Measurements from ENCODE around the gene GKN2.
A peak's percentile ranks its signal among the peaks of the same experiment; 100 is the strongest.
"Not testable (repeated sequence)": the region's sequence is repeated elsewhere in the genome, so short reads cannot be mapped to it uniquely, and the experiment has no call there.

Gene GKN2

DNA sequence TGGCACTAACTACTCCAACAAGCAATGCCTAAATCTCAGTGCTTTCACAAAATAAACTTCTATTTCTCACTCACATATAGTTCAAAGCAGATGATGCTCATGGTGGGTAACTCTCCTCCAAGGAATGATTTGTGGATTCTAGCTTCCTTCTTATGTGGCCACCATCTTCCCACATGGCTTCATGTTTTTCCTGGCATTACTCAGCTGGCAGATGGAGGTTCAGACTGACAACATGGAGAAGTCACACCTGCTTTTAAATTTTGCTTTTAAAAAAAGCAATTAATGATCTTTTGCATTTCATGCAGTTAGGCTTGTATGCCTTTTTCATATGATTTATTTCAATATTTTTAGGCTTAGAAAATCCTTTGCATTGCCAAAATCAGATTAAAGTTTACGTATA lies 6.3 kb upstream of the GKN2 start:
- no peak for DNase-seq

DNA sequence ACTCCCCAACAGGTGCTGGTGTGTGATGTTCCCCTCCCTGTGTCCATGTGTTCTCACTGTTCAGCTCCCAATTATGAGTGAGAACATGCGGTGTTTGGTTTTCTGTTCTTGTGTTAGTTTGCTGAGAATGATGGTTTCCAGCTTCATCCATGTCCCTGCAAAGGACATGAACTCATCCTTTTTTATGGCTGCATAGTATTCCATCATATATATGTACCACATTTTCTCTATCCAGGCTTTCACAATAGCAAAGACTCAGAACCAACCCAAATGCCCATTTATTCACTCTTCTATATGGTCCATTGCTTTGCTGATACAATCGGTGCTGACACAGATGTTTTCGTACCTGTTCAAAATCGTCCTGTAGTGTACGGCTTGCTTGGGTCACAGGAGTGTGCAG lies 2.7 kb upstream of the GKN2 start:
- not testable (repeated sequence) for DNase-seq

DNA sequence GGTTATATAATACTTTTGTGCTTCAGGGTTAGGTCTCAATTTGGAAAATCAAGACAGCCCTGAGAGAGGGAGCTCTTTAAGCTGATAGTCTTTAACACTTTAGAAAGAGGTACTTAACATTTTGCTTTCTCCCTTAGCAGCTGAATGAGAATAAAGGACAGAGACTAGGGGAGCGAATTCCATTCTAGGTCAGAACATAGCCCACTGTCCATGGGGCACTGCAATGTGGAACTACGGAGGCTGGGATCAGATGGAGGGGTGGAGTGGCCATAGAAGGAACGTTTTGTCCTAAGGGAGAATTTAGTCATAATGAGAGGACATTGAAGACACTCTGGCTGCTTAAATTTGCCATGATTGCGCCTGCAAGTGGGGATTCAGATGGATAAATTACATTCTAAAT lies 794 bp downstream of the GKN2 start:
- no peak for DNase-seq

DNA sequence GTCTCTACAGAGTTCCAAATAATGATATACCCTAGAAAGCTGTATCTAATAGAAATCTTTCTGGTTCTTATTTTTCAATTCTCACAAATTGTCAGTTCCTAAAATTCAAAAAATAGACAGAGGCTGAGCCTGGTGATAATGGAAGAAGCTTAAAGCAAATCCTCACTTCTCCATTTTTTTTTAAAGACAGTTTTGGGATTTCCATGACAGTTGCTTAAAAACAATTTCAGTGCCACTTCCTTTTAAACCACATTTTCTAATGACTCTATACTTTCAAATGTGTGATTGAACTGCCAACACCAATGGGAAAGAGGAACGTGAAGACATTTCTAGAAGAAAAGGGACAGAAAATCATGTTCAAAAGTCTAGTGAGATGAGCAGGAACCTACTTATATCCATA lies 4.0 kb downstream of the GKN2 start:
- DNase-seq: no peak

DNA sequence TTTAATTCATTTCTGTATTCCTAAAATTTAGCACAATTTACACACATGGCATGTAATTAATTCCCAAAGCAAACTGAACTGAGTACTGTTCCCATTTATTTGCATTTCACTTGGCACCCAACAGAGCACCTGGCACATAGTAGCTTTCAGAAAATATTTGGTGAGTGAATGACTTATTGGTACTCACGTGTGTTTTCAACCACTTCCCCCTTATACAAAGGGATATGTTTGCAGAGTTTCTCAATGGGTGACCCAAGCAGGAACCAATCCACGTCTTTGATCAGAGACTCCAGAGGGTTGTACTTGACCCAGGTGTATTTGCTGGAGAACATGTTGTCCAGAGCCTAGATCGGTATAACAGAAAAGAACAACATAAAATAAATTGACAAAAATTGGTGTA lies 6.6 kb downstream of the GKN2 start:
- peak; percentile 25 for DNase-seq

DNA sequence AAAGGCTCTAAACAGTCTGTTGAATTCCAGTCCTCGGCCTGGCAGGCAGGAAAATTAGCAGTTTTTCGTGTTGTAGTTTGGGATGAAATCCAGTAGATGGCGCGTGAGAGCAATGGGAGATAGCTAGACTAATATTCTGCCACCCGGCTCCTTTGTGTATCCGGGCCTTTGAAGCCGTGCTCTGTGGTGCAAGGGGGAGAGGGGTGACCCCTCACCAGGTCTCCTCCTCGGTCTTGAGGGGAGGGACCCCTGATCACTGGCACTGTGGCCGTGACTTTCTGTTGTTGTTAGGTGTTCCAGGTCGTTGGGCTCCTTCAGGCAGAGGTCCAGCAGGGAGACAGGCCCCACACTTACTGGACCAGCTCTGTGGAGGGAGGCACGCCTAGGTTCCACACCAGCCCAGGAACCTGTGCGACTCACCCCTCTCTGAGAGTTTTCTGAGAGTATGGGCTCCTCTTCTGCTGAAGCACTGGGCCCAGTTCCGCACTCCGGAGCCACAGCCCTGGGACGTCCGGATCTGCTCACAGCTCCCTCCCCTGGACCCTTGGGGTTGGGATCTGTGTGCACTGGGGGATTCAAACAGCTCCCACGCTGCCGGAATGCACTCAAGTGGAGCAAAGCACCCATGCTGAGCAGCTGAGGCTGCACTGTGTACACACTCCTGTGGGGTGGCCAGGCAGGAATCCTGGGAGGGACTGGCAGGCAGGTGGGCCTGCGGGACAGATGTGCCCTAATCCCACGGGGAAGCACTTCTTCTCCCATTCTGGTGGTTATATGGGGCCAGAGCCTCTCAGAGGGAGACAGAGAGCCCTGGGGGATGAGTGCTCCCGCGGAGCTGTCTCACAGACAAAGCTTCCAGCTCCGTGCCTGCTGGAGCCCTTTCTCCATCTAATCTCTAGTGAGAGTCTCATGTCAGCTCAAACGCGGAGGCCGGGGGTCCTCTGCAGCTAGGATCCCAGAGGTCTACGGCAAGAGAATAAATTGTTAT lies 8.8 kb downstream of the GKN2 start:
- peak; percentile 35 for DNase-seq

DNA sequence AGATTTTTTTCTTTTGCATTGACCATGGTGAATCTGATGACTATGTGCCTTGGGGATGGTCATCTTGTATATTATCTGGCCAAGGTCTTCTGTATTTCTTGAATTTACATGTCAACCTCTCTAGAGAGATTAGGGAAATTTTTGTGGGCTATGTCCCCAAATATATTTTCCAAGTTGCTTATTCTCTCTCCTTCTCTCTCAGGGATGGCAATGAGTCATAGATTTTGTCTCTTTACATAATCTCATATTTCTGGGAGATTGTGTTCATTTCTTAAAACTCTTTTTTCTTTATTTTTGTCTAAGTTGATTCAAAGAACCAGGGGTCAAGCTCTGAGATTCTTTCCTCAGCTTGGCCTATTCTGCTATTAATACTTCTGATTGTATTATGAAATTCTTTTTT lies 9.9 kb downstream of the GKN2 start:
- no peak for DNase-seq

DNA sequence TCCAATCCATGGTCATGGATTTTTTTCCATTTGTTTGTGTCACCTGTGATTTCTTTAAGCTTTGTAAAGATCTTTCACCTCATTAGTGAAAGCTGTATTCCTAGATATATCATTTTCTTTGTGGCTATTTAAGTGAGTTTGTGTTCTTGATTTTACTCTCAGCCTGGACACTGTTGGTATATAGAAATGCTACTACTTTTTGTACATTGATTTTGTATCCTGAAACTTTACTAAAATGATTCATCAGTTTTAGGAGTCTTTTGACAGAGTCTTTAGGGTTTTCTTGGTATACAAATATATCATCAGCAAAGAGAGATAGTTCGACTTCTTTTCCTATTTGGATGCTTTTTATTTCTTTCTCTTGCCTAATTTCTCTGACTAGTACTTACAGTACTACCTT lies 12.3 kb downstream of the GKN2 start:
- no peak for DNase-seq

DNA sequence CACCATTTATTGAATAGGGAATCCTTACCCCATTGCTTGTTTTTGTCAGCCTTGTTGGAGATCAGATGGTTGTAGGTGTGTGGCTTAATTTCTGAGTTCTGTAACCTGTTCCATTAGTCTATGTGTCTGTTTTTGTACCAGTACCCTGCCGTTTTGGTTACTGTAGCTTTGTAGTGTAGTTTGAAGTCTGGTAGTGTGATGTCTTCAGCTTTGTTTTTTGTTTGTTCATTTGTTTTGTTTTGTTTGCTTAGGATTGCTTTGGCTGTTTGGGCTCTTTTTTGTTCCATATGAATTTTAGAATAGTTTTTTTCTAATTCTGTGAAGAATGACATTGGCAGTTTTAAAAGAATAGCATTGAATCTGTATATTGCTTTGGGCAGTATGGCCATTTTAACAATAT lies 12.7 kb downstream of the GKN2 start:
- no peak for DNase-seq

DNA sequence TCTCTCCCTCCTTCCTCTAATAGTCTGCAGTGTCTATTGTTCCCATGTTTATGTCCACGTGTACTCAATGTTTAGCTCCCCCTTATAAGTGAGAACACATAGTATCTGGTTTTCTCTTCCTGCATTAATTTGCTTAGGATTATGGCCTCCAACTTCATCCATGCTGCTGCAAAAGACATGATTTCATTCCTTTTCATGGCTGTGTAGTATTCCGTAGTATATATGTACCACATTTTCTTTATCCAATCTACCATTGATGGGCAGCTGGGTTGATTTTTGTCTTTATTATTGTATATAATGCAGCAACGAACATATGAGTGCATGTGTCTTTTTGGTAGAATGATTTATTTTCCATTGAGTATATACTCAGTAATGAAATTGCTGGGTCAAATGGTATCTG lies 13.8 kb downstream of the GKN2 start:
- DNase-seq: no peak

DNA sequence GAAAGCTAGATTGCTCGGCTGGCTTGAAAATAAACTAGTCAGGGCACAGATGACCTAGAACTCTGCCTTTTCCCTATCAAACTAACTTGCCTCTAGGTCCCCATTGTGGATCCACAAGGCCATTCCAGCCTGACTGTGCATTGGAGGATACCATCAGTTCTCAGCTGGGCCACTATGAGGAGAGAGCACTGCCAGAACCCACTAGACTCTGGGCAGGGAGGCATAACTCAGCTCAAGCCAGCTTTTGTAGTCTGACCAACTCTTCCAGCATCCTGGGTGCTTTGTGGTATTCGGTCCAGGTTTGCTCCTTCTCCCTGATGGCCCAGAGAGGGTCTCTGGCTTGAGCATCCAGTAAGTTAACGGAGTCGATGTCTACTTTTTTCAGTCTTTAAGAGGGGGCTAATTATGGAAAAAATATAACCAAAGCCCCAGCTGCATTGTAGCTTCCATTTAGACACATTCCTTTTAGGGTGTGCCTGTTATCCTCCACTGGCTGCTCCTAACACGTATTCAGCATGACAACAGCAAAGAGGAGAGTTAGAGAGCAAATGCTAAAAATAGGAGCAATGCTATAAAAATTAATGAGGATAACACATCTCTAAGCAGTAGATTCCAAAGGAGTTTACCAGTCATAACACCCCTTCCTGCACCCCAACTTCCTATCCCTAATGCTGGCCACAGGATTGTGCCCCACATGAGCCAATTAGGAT lies 15.2 kb downstream of the GKN2 start:
- DNase-seq: no peak

DNA sequence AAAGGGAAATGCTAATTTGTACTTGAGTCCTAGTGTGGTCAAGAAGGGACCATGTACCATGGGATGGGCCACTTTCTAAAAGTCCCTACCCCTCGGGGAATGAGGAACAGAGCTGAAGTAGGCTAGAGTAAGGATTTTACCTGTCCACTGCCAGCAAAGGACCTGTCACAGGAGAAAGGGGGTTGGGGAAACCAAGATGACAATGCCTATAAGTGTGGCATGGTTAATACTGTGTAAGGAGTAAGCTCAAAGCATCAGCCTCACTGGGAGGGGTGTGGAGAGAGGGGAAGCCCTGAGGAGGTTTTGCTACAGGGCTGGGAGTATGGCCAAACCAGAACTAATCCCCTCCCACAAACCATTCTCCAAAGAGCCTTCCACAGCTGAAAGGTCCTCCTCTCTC lies 15.8 kb downstream of the GKN2 start:
- no peak for DNase-seq

DNA sequence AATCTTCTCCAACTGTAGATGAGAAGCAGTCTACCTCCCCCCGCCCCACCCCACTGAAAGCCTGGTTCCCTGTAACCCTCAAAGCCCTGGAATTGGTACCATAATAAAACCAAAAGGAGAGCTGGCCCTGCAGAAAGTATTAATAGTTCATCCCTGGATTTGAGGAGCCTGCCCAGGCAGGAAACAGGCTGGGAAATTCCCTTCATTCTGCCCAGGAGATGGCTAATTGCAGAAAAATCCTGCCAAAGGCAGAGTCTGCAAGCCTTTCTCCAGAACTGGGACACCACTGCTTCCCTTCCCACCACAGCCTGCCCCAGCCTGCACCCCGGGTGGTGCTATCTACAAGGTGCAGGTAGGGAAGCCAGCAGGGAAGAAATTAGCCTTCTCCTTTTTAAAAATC lies 16.3 kb downstream of the GKN2 start:
- no peak for DNase-seq

DNA sequence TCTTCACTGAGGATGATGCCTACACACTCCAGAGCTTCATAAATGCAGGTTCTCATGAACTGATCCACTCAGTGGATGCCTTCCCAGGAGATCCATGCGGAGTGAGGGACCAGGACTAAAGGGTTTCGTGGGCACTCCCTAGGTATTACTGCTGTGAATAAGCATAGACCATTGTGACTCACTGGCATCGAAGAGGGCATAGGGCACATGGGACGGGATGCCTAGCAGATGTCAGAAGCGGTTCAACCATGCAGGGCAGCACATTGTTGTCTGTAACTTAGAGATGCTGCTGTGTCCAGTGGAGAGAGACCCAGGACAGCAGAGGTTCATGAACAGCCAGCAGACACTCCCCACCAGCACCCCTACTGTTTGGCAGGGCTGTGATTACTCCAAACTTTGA lies 17.2 kb downstream of the GKN2 start:
- DNase-seq: no peak

DNA sequence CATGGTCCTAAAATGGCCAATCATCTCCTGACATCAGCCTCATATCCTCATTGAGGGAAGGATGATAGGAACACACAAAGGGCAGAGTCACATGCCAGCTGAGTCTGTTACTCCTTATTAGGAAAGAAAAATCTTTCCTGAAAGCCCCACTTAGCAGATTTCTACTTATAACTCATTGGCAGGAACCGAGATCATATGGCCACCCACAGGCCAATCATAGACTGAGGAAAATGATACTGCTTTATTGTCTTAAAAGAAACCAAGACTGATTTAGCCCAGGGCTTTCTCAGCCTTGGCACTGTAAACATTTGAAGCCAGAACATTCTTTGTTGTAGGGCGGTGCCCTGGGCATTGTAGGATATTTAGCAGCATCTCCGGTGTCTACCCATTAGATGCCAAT lies 18.7 kb downstream of the GKN2 start:
- DNase-seq: no peak

DNA sequence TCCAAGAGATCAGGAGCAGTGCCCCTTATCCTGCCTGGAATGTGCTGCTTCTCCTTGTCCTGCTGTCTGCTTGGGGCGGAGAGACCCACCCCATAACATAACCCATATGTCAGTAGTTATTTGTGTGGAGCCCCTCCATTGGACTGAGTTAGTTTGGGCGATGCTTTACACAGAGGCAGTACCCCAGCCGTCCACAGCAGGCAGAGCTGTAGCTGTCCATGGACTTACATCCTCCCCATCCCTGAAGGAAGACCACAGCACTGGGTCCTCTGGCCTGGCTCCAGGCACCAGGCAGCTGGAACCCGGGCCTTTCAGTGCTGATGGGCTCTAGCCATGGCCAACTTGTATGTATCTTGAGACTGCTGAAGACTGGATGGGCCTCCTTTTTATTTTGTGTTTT lies 20.3 kb downstream of the GKN2 start:
- DNase-seq: no peak

DNA sequence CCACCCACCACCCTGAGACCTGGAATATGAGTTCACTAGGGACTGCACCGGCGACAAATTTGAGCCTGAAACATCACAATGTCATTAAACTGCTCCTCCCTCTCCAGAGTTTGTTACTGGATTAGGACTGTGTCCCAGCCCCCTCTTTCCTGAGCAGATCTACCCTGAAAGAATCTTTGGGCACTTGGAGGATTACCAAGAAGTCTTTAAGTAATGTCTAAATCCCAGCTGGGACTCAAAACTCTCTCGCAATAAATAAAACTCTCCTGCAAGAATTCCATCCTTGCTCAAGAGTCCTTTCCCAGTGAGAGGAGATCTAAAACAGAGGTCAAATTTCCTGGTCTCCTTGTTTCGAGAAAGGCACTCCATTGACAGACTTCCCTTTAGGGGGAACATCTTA lies 20.9 kb downstream of the GKN2 start:
- no peak for DNase-seq

DNA sequence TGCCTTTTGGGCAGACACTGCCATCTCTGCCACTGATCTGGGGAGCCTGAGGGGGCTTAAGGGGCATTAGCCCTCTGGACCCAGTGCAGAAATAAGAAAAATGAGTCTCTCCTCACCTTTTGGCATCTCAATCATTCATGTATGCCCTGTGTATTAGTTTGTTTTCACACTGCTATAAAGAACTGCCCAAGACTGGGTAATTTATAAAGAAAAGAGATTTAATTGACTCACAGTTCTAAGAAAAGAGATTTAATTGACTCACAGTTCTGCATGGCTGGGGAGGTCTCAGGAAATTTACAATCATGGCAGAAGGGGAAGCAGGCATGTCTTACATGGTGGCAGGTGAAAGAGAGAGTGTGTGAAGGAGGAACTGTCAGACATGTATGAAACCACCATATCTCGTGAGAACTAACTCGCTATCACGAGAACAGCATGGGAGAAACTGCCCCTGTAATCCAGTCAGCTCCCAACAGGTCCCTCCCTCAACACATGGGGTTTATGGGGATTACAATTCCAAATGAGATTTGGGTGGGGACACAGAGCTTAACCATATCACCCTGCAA lies 21.5 kb downstream of the GKN2 start:
- DNase-seq: no peak

DNA sequence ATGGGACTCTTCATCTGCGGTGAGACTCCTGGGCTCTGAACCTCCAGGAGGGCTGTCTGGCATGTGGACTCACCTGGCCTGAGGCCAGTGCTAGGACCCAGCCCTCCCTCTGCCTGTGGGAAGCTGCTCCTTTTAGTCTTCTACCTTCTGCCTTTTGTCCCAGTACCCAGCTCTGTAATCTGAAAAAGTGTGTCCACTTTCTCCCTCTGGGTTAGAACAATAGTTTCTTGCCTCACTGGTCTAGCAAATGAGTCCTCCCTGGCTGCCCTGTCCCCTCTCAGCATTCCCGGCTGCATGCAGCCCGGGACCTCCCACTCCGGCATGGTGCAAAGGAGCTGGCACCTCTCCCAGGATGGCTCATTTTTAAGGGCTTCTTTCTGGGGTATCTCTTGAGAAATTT lies 25.9 kb downstream of the GKN2 start:
- no peak for DNase-seq

DNA sequence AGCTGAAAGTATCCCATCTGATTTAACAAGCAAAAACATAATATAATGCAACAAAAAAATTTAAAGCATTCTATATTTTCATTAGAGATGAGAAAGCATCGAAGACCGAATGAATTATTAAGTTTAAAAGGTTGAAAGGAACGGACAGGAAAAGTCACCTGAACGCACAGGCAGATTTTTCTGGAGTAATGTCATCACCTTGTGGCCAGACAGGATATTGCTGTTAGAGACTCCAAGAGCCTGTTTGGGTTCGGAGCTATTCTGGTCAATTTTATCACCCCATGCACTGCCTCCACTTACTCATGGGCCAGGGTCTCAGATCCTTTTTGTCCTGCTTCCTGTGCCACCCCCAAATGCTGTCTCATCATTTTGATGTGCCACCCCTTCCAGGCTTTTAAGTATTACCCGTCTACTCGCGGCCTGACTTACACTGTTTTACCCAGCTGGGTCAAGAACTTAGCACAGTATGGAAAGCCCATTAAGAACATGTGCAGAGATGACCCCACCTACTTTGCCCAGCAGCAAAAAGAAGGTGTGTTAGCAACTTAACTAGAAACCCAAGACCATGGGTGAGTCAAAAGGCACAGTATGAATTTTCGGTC lies 27.3 kb downstream of the GKN2 start:
- peak; percentile 16 for DNase-seq

DNA sequence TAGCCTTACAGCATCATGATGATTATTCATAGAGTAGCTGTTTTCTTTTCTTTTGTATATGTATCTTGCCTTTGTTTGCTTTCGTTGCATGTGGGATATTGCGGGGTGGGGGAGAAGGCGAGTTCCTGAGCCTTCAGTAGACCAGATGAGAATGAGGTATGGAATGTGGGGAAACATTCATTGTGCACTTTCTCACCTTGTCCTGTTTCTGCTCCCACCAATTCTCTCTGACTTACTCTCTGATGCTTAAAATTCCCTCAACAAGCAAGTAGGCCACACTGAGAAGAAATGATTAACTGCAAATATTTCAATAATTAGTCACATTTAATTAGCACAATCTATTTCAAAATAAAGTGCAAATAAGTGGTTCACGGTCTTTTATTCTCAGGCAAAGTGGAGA lies 31.0 kb downstream of the GKN2 start:
- no peak for DNase-seq

DNA sequence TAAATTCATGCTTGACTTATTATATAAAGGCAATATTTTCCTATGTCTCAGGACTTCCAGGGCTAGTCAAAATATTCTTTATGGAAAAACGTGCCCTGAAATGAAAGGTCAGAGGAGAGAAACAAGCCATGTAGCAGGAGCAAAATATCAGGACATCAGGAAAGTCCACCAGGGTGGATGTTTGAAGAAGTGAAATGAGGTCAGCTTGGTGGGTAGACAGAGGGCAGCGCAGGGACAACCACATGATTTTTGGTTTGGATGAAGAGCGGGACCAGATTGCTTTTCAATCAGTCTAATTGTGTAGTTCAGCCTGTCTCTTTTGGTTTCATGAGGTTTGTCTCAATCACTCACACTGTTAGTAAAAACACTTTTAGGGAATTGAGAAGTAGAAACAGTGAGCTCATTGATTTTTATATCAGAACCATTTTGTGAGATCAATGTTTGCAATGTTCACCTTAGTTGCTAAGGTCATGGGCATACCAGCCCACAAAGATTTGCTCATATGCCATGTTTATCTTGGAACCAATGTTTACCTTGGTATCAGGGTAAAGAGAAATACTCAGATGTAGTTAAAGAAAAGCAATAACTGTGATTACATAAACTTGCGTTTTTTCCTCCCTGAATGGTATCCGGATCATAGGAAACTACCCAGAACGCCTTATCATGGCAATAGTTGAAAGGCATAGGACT lies 32.1 kb downstream of the GKN2 start:
- no peak for DNase-seq

DNA sequence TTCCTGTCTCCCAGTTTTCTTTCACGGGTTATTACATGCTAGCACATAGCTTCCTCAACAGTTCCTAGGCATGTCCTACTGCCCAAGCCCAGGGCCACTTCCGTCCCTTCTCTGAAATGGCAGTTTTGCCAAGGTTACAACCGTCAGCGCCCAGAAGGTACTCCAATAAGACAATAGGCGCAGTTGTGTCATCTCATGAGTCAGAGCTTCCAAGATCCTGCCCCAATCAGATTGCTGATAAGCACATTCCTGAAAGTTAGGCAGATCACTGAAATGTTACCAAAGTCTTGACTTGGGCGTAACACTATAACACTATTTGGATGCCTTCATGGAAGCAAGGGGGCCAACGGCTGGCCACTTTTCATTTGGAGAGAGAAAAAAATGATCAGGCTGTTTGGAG lies 34.2 kb downstream of the GKN2 start:
- DNase-seq: no peak
